Transverse colon (tissue), 4 donors: Measurements from ENCODE around the gene ZNF608.

Experiments used
- CTCF ChIP-seq, 5 experiments: fragments of 200-600 bp in 3 of 5; fragments of 450-650 bp in 2 of 5; sonication (generic) in 3 of 5; IDR thresholded peaks; 1 replicate in 2 of 5; 2 replicates in 3 of 5; pipeline ENCODE4 v1.5.1; 2016 to 2017; ENCODE audit warnings: antibody characterized with exemption in 5 of 5, inconsistent platforms in 3 of 5, mild to moderate bottlenecking in 2 of 5, moderate library complexity in 1 of 5
- EP300 ChIP-seq: sonication (generic); formaldehyde crosslinking; IDR thresholded peaks from one replicate; pipeline ENCODE4 v1.6.1; 2017; ENCODE audit warnings: antibody characterized with exemption, low read depth
- POLR2A ChIP-seq: fragments of 450-650 bp; IDR thresholded peaks from one replicate; pipeline ENCODE4 v1.6.1; 2016; ENCODE audit warnings: antibody characterized with exemption, mild to moderate bottlenecking, moderate library complexity
- POLR2AphosphoS5 ChIP-seq, 3 donors: sonication (generic); formaldehyde crosslinking; IDR thresholded peaks; one replicate each; pipeline ENCODE4 v1.6.1; 2016; ENCODE audit warnings: antibody characterized with exemption in 3 of 3

DNA sequence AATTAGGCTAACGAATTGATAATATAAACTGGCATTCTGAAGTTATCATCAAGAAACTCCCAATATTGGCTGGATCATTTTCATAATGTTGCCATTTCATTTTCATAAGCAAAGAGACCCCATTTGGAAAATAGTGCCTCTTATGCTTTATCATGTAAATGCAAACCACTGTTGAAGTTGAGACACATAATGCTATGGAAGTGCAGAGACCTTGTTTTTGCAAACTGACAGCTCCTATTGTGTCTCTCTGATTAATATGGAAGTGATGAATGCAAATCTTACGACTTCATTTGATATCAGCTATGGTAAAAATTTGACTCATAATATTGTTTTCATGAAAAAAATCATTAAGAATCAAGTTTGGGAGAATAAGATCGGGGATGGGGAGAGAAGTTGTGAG lies 25.3 kb upstream of the ZNF608 start:
- TF ChIP-seq CTCF (IDR thresholded peaks at IDR 0.05) (no peak), POLR2A (no peak), POLR2AphosphoS5 (IDR thresholded peaks at IDR 0.05) (no peak), EP300 (no peak)
